ENCODE results near the gene GDF2. TPM values are rescaled to one million over a fixed set of nuclear protein-coding genes. Genes with fewer than 3 reads are reported as not detected.
A peak's percentile ranks its signal among the peaks of the same experiment; 100 is the strongest.

GDF2 gene
- total RNA-seq, 1 donor from 2014 or later = not detected

- H3K36me3 Mint-ChIP-seq (ENCODE audit: low read depth) = no peaks in the 10 kb centered on the region
- H3K27me3 Mint-ChIP-seq (ENCODE audit: low read depth) = no peaks in the 10 kb centered on the region
- no peaks in the 10 kb centered on the region for H3K9me3 Mint-ChIP-seq (ENCODE audit: low read depth)
- H3K4me1 Mint-ChIP-seq (ENCODE audit: low read depth) = no peaks in the 10 kb centered on the region
- no peak overlapping the region for H3K4me3 Mint-ChIP-seq (ENCODE audit: unreplicated experiment)
- no peak for TF ChIP-seq CTCF (IDR thresholded peaks at IDR 0.05)
- no peak overlapping the region for H3K27ac Mint-ChIP-seq (ENCODE audit: unreplicated experiment)
- peak; percentile 65 for DNase-seq (ENCODE audit: low spot score)
Measured at GRCh38 chr10:47359626-47360418, 37.6 kb downstream of the GDF2 start.

DNA sequence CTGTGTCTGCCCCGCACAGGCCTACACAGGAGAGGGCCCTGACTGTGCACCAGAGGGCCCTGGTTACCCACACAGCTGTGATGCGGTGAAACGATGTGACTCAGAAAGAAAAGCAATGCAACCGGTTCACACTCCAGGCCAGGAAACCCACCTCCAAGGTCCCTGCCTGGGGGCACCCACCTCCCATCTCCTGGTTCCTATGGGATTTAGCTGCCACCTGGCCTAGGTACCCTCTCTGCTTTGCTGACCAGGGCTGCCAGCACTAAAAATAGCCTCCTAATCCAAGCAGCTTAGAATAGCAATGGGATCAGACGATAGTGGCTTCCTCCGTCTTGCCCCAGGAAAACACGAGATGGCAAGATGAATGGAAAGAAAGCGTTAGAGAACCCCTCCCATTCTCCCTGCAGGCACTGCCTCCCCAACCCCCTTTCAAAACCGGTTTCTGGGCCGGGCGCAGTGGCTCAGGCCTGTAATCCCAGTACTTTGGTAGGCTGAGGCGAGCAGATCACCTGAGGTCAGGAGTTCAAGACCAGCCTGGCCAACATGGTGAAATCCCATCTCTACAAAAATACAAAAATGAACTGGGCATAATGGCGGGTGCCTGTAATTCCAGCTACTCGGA, 38.3 kb downstream of the GDF2 start:
- DNase-seq (ENCODE audit: low spot score) = peak; percentile 41
- Mint-ChIP-seq H3K4me1 (ENCODE audit: low read depth) (no peaks in the 10 kb centered on the region), H3K4me3 (ENCODE audit: unreplicated experiment) (no peak overlapping the region), H3K27me3 (ENCODE audit: low read depth) (peaks cover 2% of the 10 kb centered on the region), H3K27ac (ENCODE audit: unreplicated experiment) (no peak overlapping the region), H3K9me3 (ENCODE audit: low read depth) (no peaks in the 10 kb centered on the region), H3K36me3 (ENCODE audit: low read depth) (no peaks in the 10 kb centered on the region)
- TF ChIP-seq CTCF (IDR thresholded peaks at IDR 0.05) = no peak

GRCh38 chr10:47361293-47361692, 39.0 kb downstream of the GDF2 start:
- TF ChIP-seq CTCF (IDR thresholded peaks at IDR 0.05) = peak; percentile 84
- peak; percentile 52 for DNase-seq (ENCODE audit: low spot score)

GRCh38 chr10:47362199-47362598, 39.9 kb downstream of the GDF2 start:
- H3K9me3 Mint-ChIP-seq (ENCODE audit: low read depth) = no peaks in the 10 kb centered on the region
- no peaks in the 10 kb centered on the region for H3K36me3 Mint-ChIP-seq (ENCODE audit: low read depth)
- TF ChIP-seq CTCF (IDR thresholded peaks at IDR 0.05) = no peak
- no peaks in the 10 kb centered on the region for H3K4me1 Mint-ChIP-seq (ENCODE audit: low read depth)
- DNase-seq (ENCODE audit: low spot score) = peak; percentile 34
- H3K27ac Mint-ChIP-seq (ENCODE audit: unreplicated experiment) = no peak overlapping the region
- peaks cover 5% of the 10 kb centered on the region for H3K27me3 Mint-ChIP-seq (ENCODE audit: low read depth)
- no peak overlapping the region for H3K4me3 Mint-ChIP-seq (ENCODE audit: unreplicated experiment)

More at GRCh38 chr10:47361293-47361692, 39.0 kb downstream of the GDF2 start:
- Mint-ChIP-seq H3K9me3 (ENCODE audit: low read depth) (no peaks in the 10 kb centered on the region), H3K27ac (ENCODE audit: unreplicated experiment) (no peak overlapping the region), H3K27me3 (ENCODE audit: low read depth) (peaks cover 5% of the 10 kb centered on the region), H3K4me1 (ENCODE audit: low read depth) (no peaks in the 10 kb centered on the region), H3K4me3 (ENCODE audit: unreplicated experiment) (no peak overlapping the region), H3K36me3 (ENCODE audit: low read depth) (no peaks in the 10 kb centered on the region)

DNA sequence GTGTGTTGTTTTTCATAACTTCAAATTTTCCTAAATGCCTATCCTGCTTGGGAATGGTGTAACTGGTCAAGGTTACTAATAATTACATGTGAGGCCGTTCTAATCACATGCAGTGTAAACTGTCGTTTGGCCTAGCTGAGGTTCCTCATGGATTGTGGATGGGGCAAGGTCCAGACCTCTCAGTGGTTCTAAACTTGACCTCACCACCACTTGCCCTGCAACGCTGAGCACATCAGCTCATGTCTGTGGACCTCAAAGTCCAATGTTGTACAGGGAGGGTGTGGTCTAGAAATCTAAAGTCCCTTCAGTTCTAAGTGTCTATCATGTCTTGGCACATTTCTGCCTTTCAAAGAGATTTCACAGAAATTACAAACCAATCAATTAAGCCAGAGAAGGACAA, 41.5 kb downstream of the GDF2 start:
- H3K27me3 Mint-ChIP-seq (ENCODE audit: low read depth) = peaks cover 5% of the 10 kb centered on the region
- no peak for TF ChIP-seq CTCF (IDR thresholded peaks at IDR 0.05)
- peak; percentile 27 for DNase-seq (ENCODE audit: low spot score)
- H3K27ac Mint-ChIP-seq (ENCODE audit: unreplicated experiment) = no peak overlapping the region
- peaks cover 1% of the 10 kb centered on the region for H3K36me3 Mint-ChIP-seq (ENCODE audit: low read depth)
- H3K4me1 Mint-ChIP-seq (ENCODE audit: low read depth) = no peaks in the 10 kb centered on the region
- H3K4me3 Mint-ChIP-seq (ENCODE audit: unreplicated experiment) = no peak overlapping the region
- no peaks in the 10 kb centered on the region for H3K9me3 Mint-ChIP-seq (ENCODE audit: low read depth)
